GM18517 (cell line): Measurements from ENCODE around the gene PCNT.
"Not testable (repeated sequence)": the region's sequence is repeated elsewhere in the genome, so short reads cannot be mapped to it uniquely, and the experiment has no call there.

Experiments
- ATAC-seq: cut with Tn5 transposase; IDR thresholded peaks from one replicate; pipeline ENCODE4 v1.9.1; 2021; ENCODE audit warnings: mild to moderate bottlenecking, moderate library complexity; ENCODE audit not compliant: unreplicated experiment

PCNT gene

DNA sequence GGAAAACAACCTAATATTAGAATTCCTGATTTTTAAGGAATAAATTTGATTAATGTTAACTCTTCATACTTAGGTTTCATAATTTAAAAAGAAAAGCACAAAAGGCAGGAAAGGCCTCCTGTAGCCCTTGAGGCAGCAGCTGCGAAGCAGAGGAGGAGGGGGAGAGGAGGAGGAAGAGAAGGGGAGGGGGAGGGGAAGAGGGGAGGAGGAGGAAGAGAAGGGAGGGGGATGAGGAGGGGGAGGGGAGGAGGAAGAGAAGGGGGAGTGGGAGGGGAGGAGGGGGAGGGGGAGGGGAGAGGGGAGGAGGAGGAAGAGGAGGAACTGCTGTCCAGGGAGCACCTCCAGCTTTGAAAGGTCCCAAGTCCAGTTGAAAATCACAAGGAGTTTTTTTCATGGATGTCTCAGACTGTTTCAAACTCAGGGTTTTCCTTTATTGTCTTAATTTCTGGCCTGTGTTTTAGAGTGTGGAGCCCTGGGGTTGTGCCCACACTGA lies 99.6 kb downstream of the PCNT start:
- ATAC-seq = no peak

DNA sequence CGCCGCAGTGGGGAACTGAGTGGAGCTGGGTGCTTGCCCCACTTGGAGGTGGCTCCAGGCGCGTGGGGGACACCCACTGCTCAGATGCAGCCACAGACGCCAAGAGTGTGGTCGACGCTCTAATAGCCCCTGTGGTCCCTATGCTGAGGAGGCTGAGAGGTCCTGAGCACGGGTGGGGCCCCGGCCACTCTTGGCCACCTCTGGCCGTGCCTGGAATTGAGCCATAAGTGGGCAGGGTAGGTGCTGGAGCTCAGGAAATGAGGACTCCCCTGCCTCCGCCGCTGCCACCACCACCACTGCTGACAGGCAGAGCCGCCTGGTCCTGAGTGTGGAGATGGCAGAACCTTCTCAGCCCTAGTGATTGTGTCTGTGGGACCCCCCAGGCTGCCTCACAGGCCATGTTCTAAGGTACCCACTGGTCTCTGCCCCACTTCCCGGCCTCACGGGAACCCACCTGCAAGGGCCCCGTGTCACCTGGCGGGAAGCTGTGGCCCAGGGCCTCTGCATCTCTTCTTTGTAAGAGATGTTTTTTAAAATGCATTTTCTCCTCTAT lies 100.2 kb downstream of the PCNT start:
- no peak for ATAC-seq

DNA sequence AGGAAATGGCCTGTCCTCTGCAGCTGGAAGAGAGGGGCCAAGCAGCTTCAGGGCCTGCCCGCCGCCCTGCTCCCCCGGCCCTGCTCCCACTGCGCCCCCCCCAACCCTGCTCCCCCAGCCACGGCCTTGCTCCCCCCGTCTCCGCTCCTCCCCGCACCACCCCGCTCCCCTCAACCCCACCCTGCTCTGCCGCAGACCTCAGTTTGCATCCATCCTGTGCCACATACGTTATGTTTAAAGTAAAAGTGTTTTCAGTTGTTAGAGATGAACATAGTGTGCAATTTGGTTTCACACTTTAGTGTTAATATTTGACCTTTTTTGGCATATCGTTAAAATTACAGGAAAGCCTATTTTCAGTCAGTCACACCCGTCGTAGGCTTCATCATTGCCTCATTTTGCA lies 100.7 kb downstream of the PCNT start:
- no peak for ATAC-seq

DNA sequence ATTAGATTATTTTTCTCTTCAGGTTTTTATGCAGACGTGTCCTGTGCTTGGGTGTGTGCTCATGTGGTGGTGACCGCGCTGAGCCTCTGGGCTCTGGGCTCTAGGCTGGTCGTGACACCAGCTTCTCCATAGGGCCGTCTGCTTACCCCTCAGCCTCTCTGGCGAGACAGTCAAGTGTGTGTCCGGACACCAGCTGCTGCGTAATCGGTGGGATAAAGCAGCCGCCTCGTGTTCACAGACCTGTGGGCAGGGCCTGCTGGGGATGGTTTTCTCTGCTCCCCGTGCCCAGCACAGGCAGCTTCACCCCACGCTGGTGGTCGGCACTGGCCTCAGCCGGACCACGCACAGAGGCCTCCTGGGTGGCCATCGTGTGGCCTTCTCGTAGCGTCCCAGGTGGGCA lies 101.1 kb downstream of the PCNT start:
- no peak for ATAC-seq

DNA sequence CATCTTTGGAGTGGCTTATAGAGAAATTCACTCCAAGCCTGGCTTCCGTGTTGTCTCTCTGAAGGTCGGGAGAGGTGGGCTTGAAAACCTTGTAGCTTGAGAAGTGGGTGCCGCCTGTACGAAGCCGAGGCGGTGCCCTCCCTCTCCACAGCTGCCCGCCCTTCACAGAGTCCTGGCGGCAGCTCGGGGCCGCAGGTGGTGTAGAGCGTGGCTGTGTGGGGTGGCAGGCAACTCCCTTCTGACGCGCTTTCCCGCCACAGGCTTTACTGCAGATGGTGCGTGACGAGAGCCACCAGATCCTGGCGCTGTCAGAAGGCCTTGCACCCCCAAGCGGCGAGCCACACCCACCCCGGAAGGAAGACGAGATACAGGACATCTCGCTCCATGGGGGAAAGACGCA lies 101.6 kb downstream of the PCNT start:
- ATAC-seq = no peak

DNA sequence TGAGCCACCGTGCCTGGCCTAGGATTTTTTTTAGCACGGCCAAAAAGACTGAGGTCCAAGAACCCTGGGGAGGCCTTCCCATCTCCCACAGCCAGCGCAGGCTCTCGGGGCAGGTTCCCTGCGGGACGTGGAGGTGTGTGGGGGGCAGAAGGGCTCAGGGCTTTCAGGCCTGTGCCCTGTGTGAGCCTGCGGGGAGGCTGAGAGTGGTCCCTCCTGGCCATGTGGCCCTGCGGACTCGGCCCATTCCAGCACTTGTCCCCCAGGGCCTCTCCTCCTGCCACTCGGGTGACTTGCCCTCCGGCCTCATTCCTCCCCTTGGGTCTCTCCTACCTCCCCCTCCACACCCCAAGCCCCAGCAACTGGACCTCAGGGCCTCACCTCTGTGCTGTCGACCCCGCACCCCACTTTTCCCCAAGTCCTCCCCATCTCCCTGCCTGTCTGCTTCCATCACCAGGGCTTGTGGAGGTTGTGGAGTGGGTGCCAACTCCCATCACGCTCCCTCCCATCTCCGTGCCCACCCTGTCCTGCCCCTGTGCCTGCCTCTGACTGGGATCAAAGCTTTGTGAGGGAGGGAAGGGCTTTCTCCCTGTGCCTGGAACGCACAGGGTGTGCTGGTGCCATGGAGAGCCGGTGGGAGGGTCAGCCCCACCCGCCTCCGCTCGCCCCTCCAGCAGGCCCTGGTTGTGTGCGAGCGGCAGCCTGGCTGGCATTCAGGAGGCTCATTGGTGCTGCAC lies 102.5 kb downstream of the PCNT start:
- no peak for ATAC-seq

DNA sequence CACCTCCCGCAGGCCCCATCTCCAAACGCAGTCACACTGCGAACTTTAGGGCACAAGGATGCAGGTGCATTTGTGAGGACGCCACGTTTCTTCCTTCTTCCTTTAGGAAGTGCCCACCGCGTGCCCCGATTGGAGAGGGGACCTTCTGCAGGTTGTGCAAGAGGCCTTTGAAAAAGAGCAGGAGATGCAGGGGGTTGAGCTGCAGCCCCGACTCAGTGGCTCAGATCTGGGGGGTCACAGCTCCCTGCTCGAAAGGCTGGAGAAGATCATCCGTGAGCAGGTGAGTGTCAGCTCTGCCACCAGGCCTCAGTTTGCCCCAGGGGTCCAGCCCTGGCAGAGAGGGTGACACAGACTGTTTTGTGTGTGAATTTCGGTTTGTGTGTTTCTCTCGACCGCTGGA lies 103.6 kb downstream of the PCNT start:
- no peak for ATAC-seq

DNA sequence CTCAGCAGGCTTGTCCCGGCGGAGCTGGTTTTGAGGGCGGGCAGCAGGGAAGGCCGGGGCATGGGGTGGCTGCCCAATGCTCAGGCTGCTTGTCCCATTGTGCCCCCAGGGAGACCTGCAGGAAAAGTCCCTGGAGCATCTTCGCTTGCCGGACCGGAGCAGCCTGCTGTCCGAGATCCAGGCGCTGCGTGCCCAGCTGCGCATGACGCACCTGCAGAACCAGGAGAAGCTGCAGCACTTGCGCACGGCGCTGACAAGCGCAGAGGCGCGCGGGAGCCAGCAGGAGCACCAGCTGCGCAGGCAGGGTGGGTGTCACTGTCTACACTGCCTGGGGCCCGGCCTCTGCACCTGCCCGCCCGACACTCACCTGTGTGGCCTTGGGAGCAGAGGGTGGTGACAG lies 104.3 kb downstream of the PCNT start:
- no peak for ATAC-seq

DNA sequence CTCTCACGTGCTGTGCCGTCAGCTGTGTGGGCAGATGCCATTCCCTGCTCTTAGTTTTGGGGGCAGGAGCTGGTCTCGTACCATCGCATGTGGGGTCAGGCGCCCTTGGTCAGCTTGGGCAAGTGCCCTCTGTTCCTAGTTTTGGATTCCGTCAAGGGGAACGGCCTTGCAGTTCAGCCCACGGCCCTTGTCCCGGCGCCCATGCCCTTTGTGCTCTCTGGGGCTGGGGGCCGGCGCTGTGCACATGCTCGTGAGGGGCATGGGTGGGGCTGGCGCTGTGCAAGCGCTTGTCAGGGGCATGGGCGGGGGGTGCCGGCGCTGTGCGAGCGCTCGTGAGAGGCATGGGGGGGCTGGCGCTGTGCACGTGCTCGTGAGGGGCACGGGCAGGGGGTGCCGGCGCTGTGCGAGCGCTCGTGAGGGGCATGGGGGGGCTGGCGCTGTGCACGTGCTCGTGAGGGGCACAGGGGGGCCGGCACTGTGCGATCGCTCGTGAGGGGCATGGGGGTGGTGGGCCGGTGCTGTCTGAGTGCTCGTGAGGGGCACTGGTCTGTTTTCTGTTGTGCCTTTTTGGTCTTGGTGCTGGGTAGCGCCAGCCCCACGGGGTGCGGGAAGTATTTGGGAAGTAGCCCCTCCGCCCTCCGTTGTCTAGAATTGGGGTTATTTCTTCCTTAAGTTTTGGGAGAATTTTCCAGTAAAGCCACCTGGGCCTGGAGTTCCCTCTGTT lies 105.2 kb downstream of the PCNT start:
- ATAC-seq = no peak

DNA sequence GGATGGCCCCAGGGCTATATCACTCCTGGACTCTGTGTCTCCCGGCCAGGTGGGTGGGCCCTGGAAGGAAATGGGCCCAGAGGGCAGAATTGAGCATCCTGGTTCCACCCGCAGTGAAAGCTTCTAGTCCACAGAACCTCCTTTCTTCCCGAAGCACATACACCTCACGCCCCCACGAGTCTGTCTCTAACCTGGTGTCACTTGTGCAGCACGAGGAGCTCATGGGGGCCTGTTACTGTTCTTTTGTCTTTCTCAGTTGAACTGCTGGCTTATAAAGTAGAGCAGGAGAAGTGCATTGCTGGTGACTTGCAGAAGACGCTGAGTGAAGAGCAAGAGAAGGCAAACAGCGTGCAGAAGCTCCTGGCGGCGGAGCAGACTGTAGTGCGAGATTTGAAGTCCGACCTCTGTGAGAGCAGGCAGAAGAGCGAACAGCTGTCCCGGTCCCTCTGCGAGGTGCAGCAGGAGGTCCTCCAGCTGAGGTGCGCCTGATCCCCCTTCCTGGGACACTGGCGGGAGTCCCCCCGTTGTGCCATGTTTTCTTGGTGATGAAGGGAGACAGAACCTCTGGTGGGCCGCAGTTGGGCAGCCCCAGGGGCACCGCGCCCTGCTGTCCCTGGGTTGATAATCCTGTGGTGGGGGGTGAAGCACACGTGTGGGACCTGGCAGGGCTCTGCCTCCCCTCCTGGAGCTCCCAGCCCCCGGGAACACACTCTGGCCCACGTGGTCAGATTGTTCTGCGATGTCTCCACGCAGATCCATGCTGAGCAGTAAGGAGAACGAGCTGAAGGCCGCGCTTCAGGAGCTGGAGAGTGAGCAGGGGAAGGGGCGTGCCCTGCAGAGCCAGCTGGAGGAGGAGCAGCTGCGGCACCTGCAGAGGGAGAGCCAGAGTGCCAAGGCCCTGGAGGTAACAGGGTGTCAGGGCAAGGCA lies 106.1 kb downstream of the PCNT start:
- no peak for ATAC-seq

DNA sequence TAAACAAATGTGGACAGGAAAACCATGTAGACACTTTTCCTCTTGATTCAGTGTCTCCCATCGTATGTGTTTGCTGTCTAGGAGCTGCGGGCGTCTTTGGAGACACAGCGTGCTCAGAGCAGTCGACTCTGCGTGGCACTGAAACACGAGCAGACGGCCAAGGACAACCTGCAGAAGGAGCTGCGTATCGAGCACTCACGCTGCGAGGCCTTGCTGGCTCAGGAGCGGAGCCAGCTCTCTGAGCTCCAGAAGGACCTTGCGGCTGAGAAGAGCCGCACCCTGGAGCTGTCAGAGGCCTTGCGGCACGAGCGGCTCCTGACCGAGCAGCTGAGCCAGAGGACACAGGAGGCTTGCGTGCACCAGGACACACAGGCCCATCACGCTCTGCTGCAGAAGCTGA lies 107.5 kb downstream of the PCNT start:
- ATAC-seq = no peak

DNA sequence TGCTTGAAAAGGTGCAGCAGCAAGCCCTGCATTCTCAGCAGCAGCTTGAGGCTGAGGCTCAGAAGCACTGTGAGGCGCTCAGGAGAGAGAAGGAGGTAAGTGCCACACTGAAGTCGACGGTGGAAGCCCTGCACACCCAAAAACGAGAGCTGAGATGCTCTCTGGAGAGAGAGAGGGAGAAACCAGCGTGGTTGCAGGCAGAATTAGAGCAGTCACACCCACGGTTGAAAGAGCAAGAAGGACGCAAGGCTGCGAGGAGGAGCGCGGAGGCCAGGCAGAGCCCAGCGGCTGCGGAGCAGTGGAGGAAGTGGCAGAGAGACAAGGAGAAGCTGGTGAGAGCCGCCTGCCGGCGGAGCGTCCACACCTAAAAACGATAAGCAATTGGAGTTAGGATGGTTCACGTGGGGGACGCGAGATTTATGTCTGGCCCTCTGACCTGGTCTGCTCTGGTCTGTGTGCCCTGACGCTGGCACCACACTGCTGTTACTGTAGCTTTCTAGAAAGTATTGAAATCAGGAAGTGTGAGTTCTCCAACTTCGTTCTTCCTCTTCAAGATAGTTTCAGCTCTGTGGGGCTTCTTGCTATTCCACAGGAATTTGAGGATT lies 108.0 kb downstream of the PCNT start:
- no peak for ATAC-seq

DNA sequence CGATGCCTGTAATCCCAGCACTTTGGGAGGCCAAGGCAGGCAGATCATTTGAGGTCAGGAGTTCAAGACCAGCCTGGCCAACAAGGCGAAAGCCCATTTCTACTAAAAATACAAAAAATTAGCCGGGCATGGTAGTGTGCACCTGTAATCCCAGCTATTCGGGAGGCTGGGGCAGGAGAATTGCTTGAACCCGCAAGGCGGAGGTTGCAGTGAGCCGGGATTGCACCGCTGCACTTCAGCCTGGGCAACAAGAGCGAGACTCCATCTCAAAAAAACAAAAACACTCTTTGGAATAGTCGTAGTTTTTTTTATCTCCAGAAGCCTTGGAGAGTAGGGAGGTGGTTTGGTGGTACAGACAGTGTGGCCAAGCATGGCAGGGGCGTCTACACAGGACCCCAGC lies 109.2 kb downstream of the PCNT start:
- ATAC-seq = not testable (repeated sequence)

DNA sequence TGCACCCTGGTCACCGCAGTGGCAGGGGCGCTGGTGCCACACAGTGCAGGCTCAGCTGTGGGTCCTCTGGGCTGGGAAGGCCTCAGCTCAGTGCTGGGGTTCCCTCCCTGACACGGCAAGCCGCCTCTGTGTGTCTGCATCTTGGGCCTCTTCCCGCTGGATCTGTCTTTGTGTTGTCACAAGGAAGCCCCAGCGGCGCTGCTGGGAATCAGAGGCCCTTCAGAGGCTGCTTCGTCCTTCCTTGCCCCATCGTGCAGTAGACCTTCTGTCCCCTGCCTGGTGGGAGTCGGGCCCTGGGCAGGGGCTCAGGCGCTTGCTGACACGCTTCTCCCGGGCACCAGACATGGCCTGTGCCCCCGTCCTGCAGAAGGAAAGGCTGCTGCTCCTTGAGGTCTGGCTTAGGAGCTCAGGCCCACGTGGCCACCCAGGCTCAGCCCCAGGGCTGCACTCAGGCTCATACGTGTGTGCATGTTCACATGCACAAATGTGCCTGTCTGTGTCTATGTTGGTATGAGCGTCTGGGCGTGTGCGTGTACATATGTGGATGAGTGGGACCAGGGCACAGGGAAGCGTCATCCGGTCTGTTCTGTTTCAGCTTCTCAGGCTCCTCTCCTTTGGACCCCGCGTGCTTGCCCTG lies 110.5 kb downstream of the PCNT start:
- ATAC-seq = no peak

DNA sequence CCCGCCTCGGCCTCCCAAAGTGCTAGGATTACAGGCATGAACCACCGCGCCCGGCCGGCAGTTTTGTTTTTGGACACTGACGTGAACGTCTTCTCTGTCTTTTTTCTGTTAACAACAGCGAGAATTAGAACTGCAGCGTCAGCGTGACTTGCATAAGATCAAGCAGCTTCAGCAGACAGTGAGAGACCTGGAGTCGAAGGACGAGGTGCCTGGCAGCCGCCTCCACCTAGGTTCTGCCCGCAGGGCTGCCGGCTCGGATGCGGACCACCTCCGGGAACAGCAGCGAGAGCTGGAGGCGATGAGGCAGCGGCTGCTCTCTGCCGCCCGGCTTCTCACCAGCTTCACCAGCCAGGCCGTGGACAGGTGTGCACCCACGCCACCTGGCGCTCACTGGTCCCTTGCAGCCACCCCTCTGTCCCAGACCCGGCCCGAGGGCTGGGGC lies 111.9 kb downstream of the PCNT start:
- ATAC-seq = no peak

DNA sequence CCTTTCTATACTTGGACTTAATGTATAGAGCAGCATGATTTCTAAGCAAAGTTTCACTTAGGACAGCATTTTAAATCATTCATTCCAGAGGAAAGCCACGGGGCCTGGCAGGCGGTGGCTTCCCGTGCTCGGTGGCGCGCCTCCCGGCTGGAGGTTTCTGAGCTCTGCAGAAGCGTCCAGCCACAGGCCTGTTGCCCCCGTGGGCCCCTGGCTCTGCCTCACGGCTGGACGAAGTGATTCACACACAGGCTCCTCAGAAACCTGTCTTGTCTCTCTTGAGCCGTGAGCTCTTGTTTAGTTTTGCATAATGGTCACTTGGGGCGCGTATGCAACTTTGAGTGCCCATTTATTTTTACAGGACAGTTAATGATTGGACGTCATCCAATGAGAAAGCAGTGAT lies 112.7 kb downstream of the PCNT start:
- ATAC-seq = no peak

DNA sequence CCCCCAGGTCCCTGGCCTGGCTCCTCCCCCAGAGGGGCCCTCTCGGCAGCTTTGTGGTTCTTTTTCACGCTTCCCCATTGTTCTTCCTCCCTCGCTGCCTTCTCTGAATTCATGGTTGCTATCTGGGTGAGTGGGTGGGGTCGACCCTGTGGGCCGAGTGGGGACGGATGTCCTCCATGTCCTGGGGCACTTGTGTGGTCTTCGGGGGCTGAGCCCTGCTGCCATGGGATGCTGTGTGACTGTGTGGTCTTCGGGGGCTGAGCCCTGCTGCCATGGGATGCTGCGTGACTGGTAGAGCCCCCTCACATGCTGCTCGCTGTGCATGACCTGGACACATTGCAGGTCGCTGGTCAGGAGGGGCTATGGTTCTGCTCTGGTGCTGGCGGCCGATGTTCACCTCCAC lies 113.1 kb downstream of the PCNT start:
- ATAC-seq = no peak

DNA sequence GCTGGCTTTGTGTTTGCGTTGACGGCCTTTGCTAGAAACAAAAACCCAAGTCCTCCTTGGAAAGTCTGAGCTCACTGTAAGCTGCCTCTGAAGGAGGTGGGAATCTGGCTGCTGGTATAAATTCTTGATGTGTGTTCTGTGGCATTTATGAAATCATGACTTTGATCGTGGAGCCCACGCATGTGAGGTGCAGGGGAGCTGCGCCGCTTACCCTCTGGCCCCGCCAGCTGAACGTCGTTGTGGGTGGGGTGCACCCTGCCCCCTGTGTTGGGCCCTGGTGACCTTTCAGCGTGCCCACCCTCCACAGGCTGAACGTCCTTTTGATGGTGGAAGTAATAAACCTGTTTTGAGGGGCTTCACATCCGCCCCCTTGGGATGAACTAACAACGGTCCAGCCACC lies 113.6 kb downstream of the PCNT start:
- no peak for ATAC-seq

DNA sequence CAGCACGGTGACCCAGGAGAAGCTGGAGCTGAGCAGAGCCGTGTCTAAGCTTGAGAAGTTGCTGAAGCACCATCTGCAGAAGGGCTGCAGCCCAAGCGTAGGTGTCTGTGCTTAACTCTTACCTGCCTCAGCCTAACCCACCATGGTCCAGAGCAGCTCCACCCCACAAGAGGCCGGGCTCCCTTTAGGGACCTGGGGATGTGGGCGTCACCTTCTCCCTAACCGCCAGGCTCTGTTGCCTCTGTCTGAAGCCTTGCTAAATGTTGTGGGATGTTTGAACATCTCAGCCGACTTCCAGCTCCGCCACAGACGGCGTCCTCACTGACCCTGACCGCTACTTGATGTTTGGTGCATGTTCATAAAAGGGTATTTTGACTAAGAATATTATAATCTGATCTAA lies 114.3 kb downstream of the PCNT start:
- ATAC-seq = no peak

DNA sequence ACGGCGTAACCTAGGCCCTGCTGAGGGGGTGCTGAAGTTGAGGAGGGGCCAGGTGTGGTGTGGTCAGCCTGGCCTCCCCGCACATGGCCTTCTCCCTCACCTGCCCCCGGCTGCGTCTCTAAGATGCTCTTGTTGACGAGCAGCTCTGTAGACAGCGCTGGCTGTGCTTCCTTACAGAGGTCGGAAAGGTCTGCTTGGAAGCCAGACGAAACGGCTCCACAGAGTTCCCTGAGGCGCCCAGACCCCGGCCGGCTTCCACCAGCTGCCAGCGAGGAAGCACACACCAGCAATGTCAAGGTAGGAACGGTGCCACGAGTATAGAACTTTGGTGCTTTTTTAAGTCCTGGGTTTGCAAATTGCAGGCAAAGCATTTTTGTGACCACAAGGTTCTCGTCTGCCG lies 116.0 kb downstream of the PCNT start:
- no peak for ATAC-seq
